HPDE6-E6E7 (cell line): Measurements from ENCODE around the gene RASGEF1C.

Source experiments
- DNase-seq: peaks from one replicate; pipeline ENCODE4 v3.0.0; 2011; ENCODE audit warnings: missing footprints; ENCODE audit errors: extremely low spot score

The RASGEF1C gene

DNA sequence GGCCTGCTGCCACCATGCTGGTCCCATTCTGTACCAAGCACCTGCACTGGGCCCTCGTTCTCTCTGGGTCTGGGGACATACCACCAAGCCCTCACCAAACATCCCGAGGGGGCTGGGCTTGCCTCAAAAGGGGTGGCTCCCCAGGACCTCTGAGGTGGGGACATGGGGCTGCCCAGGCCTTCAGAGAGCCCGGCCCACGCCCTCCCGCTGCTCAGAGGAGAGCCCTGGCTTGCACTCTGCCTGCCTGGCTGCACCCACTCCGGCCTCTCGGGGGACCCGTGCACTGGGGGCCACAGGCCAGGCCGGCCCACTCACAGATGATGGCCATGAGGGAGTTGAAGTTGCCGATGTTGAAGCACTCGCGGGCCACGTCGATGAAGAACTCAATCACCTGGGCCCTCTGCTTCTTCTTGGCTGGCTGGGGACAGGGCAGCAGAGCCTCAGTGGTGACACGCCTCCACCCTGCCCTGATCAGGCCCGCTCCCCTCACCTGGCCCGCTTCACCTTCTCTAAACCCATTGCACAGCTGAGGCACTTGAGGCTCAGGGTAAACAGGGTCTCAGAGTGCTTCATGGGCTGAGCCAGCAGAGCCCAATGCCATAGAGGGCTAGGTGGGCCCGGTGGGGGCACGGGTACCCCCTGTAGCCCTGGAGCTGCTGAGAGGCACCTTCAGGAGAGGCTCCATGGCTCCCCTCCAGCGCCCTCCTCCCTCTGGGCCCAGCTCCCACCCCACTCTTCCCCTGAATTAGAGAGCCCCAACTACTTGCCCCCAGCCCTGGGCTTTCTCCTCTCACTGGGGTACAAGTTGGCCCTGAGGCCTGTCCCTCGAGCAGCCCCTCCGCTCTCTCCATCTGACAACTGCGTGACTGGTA lies 89.7 kb downstream of the RASGEF1C start:
- no peak for DNase-seq

DNA sequence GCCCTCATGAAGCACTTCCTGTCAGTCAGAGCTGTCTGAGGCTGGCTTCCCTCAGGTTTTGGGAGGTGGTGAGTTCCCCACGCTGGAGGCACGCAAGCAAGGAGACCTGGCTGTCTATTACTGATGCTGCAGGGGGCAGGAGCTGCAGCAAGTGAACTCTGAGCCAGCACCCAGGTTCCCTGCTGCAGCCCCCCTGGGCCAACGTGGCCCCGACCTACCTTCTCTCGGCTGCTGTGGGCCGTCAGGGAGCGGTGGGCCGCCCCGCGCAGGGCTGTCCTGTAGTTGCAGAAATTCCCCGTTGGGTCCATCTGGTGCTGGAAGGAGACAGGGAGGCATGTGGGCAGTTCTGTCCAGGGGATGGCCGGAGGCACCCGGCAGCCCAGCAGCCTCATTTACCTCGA lies 90.6 kb downstream of the RASGEF1C start:
- no peak for DNase-seq

DNA sequence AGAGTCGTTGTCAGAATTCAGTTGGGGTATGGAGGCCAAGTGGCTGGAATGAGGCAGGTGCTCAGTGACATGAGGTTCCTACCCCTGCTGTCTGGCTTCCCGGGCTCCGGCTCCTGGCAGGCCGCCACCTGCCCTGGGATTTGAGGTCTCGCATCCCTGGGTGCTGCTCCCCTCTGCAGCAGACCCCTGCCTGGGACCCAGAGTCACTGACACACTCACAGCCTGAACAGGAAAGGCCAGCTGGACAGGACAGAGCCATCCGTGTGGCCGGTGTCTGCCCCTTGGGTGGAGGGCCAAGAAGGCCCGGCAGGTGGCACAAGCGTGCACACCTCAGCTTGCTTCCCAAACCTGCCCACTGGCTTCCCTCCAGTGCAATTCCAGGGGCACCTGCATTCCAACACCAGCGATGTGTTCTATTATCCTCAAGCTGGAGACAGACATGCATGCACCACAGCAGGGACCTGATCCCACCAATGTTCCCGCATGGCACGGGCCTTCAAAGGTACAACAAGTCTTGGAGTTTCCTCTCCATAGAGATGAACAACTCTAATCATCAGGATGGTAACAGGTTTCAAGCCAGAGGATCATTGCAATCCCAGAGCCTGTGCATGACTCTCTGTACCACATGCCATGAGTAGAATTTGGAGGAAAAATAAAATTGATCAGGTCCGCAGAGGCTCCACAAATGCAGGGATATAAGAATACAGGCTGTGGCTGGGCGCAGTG lies 91.8 kb downstream of the RASGEF1C start:
- DNase-seq = no peak

DNA sequence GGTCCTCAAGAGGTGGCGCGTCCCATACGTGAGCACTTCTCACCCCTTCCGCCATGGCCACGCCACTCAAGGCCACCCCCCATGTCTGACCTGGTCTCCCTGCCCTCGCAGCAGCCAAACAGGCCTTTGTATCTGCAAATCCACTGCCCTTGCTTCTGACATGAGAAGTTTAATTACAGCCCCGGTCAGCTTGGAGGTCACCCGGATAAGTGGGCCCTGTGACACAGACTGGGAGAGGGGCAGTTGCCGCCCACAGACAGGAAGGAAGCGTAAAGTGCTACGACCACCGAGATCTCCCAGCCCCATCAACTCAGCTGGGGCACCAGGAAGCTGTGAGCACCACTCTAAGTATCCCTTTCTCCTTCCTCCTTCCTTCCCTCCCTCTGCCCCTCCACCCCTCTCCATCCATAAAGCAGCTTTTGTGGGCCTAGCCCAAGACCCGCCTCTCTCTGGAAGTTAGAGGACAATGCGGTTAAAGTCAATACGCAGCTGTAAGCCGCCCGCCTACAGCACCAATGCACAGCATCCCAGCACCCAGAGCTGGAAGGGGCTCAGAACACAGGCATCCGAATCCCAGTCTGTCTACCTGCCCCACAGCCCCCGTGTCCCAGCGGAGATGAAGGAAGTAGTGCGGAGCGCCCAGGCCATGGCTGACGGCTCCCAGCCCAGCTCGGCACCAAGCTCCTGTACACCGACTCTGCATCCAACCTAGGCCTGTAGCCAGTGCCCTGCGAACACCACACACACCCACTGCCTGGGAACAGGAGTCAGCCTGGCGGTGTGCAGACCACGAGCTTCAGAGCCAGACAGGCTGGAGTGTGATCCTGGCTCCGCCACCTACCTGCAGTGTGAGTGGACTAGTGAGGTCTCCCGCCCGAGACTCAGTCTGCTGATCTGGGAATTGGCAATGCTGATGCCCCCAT lies 92.7 kb downstream of the RASGEF1C start:
- DNase-seq = no peak

DNA sequence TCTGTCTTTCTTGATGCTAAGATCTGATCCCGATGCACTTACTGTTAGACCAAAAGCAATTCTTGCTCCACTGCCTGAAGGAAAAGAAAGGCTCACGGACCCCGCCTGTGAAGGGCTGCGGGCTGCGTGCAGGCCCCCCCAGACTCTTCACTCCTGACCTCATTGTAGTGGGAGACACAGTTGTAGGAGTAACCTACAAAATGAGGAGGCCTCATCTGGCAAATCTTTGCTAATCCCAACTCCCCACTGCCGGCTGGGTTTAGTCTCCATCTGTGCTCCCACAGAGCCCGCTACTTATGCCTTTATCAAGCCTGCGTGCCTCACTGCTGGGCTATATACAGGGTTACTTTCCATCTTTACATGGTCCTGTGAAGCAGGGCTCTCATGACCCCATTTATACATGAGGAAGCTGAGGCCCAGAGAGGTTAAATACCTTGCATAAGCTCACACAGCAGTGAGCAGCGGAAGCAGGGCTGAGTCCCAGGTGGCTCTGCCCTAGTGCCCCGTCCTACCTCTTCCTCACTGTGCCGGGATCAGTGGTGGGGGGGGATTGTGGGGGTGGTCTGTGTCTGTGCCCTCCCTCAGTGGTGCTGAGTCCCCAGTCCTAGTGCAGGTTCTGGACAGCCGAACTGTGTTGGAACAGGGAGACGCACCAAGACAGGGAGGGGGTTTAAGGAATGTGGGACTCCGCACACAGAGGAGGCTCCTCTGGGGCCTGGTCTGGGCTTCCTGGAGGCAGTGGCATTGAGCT lies 93.5 kb downstream of the RASGEF1C start:
- DNase-seq = no peak

DNA sequence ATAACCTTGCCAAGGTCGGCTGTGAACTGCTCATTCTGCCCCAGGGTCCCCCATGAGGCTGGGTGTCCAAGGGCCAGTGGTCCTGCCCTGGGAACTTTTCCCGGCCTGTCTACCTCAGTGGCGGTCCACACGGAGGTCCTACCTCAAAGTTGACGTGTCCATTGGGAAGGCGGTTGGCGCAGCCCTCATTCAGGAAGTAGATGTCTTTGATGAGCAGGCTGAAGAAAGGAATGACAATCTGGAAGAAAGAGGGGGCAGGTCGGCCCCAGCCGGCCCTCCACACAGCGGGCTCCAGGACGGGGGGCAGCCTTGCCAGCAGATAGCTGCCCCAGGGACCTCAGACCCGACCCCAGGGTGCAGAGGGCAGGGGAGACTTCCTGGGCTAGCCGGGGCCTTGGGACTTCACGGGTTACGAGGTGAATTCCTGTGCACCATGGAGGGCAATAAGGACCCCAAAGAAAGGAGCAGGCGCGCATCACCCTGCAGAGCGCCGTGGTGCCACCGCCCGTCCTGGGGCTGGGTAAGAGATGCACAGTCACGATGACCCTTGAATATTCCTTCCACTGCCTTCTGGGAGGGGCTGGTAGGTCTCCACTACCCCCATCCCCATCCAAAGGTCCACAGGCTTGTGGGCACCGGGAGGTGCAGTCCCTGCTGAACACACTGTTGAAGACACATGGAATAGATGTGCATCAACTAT lies 94.6 kb downstream of the RASGEF1C start:
- no peak for DNase-seq

DNA sequence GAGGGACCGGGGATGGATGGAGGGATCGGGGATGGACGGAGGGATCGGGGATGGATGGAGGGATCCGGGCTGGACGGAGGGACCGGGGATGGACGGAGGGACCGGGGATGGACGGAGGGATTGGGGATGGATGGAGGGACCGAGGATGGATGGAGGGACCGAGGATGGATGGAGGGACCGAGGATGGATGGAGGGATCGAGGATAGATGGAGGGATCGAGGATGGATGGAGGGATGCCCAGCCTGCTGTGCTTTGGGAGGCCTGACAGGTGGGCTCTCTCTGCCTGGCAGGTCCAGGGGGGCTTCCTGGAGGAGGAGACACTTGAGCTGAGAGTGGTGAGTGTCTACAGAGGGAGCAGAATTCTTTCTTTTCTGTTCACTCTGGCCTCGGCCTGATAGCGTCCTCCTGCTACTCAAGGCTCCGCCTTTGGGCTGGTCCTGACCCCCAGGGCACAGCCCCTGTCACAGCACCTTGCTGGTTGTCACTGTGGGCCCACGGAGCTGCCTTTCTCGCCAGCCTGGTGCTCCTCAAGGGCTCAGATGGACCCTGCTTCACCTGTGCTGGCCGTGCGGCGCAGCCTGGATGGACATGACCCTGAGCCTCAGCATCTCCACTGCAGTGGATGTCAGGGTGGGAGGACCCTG lies 95.2 kb downstream of the RASGEF1C start:
- no peak for DNase-seq

DNA sequence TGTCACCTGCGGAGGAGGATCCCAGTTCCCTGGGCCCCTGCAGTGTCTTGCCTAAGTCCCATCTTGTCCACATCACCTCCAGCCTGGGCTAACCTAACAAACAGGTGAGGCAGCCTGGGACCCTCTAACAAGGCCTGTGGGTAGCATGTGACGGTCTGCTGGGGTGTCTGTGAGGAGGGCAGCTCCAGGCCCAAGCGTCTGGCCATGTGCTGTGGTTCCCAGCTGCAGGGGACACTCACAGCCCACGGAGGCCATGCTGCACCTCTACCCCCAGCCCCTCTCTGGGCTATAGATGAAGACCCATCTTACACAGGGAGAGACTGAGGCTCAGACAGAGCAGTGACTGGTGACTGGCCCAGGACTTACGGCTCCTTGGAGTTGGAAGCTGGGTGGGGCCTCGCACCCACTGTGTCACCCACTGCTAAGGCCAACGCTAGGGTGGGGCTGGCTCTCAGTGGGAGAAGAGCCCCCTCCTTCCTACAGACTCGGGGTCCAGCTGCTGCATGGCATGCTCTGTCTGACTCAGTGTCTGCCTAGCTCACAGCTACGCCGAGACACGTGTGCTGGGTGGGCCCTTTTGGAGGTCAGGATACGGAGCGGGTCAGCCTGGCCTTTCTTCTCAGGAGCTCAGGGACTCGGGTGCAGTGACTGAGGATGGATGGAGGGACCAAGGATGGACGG lies 96.7 kb downstream of the RASGEF1C start:
- DNase-seq = no peak

DNA sequence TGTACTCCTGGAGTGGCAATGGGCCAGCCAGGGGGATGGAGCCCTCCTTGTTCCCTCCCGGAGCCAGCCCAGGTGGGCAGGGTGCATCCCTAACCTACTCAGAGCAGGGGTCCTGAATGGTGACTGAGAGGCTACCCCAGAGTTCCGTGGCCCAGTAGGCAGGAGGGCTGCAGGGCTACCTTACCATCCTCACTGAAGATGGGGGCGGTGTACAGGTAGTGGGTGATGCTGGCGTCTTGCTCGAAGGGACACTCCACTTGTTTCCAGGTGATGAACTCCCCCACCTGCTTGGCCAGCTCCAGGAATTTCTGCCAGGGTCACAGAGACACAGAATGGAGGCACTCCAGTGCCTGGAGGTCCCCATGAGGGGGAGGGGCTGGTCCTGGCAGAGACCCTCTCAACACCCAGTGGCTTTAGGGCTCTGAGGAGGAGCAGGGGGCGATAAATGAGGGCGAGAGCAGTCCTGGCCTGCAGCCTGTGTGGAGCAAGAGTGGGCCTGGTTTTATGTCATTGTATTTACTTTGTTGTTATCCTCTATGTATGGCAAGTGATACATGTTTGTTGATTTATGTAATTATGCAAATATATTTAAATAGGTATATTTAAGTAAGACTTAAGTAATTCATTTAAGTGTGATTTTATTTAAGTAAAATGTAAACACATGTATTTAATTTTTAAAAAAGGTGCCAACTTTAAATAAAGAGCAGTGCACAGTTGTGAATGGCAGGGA lies 97.6 kb downstream of the RASGEF1C start:
- DNase-seq = no peak

DNA sequence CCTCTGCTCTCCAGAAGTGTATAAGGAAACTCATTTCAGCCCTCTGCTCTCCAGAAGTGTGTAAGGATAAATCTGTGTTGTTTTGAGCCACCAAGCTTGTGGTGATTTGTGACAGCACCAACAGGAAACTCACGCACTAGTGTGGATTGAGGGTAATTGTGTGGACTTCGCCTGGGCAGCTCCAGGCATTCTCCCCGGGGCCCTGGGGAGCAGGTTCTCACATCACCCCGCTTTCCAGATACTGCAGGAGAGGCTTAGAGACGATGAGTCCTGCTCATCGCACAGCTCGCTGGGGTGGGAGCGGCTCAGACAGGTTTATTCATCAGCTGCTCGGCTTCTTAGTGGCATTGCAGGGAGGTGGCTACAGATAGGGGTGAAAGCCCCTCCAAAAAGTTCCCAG lies 99.1 kb downstream of the RASGEF1C start:
- no peak for DNase-seq

DNA sequence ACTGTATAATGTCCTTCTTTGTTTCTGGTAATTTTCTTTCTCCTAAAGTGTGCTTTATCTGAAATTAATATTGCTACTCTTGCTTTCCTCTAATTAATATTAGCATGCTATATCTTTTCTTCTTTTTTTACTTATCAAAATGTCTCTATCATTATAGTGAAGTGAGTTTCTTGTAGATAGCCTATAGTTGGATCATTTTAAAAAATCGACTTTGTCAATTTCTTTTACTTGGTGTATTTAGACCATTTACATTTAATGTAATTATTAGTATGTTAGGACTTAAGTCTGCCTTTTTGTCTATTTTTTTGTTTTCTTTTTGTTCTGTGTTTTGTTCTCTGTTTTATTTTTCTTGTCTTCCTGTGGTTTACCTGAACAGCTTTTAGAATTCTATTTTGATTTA lies 102.0 kb downstream of the RASGEF1C start:
- DNase-seq = no peak

DNA sequence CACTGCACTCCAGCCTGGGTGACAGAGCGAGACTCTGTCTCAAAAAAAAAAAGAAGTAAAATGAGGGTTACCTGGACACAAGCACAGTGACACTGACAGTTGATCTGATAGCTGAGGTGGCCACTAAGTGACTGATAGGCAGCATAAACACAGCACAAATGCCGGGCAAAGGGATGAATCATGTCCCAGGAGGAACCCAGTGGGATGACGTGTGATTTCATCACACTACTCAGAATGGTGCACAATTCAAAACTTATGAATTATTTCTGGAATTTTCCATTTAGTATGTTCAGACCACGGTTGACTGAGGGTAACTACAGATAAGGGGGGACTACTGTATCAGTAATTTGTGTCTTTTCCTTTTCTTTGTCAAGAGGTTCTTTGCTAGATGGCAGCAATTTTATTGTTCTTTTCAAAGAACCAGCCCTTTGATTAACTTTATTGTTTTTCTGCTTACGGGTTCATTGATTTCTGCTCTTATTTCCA lies 103.1 kb downstream of the RASGEF1C start:
- DNase-seq = no peak

DNA sequence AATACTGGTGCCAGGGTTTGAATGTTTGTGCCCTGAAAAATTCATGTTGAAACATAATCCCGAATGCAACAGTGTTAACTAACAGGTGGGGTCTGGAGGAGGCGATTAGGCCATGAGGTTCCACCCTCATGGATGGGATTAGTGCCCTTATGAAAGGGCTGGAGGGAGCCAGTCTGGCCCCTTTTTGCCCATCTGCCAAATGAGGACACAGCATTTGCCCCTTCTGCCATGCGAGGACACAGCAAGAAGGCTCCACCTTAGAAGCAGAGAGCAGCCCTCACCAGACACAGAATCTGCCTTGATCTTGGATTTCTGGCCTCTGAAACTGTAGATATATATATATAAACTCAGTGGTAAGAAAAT lies 104.9 kb downstream of the RASGEF1C start:
- no peak for DNase-seq

DNA sequence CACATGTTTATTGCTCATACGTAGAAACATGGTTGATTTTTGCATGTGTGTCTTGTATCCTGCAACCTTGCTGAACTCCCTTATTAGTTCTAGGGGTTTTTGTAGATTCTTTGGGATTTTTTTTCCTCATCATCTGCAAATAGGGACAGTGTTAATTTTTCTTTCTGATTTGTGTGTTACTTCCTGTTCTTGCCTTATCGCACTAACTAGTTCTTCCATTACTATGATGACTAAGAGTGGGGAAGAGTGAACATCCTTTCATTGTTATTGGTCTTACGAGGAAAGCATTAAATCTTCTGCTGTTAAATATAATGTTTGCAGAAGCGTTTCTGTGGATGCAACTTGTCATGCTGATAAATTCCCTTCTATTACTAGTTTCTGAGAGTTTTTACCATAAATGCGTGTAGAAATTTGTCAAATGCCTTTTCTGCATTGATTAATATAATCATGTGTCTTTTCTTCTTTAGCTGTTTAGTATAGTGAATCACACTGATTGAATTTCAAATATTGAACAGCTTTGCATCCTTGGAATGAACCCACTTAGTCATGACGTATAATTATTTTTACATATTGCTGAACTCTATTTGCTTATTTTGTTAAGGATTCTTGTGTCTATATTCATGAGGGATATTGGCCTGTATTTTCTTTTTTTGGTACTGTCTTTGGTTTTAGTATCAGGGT lies 105.4 kb downstream of the RASGEF1C start:
- DNase-seq = no peak

DNA sequence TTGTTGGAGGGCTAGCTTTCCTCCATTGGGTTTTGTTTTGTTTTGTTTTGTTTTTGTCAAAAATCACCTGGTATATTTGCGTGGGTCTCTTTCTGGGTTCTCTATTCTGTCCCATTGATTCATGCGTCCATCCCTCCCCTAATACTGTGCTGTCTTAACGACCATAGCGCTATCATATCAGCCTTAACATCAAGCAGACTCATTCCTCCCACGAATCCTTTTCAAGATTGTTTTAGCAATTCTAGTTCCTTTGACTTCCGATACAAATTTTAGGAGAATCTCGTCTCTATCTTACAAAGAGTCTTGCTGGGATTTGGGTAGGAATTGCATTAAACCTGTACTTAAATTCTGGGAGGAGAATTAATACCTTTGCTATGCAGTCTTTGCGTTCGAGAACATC lies 106.4 kb downstream of the RASGEF1C start:
- DNase-seq = no peak

DNA sequence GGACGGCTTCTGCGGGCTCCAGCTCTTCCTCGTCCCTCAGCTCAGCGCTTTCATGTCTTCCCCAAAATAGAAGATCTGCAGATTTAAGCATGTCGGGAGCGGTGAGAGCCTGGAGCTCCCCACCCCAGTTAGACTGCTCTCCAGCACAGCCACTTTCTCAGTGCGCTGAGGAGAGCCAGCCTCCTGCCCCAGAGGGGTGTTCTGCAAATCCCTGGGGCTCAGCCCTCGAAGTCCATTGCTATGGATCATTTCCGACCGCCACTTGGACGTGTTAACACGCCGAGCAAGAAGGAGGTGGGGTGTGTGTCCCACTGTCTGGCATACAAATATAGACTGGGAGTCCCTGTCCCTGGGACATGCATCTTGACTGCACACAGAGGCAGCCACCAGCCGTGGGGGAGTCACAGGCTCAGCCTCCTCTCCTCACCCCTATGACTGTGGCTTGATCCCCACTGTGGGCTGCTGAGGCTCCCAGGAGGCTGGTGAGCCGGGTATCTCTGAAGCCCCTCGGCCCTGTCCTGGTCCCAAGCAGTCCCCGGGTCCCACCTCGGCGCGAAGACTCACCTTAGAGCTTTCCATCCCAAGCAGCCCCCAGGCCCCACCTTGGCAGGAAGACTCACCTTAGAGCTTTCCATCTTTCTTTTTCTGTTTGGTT lies 107.4 kb downstream of the RASGEF1C start:
- no peak for DNase-seq

DNA sequence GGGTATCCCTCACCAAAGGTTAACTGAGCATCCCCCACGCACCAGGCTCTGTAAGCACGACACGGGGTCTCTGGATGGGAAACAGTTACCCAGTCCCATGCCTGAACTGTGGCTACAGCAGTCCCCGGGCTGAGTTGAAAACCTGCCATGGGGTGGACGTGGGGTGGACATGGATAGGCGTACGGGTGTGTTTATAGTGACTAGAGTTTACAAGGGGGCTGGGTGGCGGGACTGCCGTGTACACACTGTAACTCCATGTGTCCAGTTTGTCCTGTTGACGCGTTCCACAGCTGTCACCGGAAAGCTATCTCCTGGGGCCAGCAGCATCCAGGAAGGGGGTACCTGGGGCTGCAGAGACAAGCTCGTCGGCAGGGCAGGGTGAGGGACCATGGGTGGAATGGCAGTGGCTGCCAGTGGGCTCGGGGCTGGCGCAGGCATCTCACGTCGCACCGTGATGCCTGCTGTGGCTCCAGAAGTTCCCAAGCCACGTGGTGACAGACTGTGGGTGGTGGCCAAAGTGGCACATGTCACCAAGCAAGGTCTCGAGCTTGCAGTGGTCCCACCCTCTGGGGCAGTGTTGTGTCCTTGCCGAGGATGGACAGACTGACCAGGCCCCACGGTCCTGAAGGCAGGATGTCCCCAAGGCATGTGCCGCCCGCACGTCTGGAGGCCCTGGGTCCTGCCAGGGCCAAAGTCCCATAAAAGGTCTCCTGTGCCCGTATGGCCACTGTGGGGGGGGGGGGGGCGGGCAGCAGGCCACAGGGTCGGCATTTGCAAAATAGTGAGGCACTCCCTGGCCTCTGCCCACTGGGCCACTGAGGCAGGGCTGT lies 108.2 kb downstream of the RASGEF1C start:
- DNase-seq = no peak
